Activated CD8-positive, alpha-beta T cell treated with anti-CD3 and anti-CD28 coated beads for 36 hours (primary cell): Measurements from ENCODE around the gene C6orf132. TPM values are rescaled to one million over a fixed set of nuclear protein-coding genes. Genes with fewer than 3 reads are reported as not detected.
"Not testable (repeated sequence)": the region's sequence is repeated elsewhere in the genome, so short reads cannot be mapped to it uniquely, and the experiment has no call there.

Source experiments
- ATAC-seq: fragments of 200-7000 bp; cut with Tn5 transposase; one replicate; pipeline ENCODE4 v1.10.0; 2021; ENCODE audit warnings: mild to moderate bottlenecking, moderate library complexity
- CTCF ChIA-PET: fragments of 350-600 bp; sonication (Branson Sonifier 250); formaldehyde crosslinking; loops from one replicate; lab custom pipeline; 2021; ENCODE audit warnings: antibody characterized with exemption; lab: Charles Lee
- POLR2A ChIA-PET: fragments of 350-600 bp; sonication (Branson Sonifier 250); formaldehyde crosslinking; loops from one replicate; lab custom pipeline; 2021; ENCODE audit warnings: antibody characterized with exemption; lab: Charles Lee
- DNase-seq: peaks from one replicate; pipeline ENCODE4 v3.0.0-alpha.2; 2020
- H3K27ac Mint-ChIP-seq: one replicate; pipeline ENCODE4 v1.8.0; 2021; ENCODE audit warnings: mild to moderate bottlenecking, mixed read lengths
- H3K27me3 Mint-ChIP-seq: one replicate; pipeline ENCODE4 v1.8.0; 2021; ENCODE audit warnings: mixed read lengths
- H3K36me3 Mint-ChIP-seq: one replicate; pipeline ENCODE4 v1.8.0; 2021; ENCODE audit warnings: low read depth, mixed read lengths
- H3K4me1 Mint-ChIP-seq: one replicate; pipeline ENCODE4 v1.8.0; 2021; ENCODE audit warnings: low read depth, mixed read lengths
- H3K4me3 Mint-ChIP-seq: one replicate; pipeline ENCODE4 v1.8.0; 2021; ENCODE audit warnings: mild to moderate bottlenecking, moderate library complexity, mixed read lengths
- H3K9me3 Mint-ChIP-seq: one replicate; pipeline ENCODE4 v1.8.0; 2021; ENCODE audit warnings: mixed read lengths
- intact Hi-C: fragments of 100-400 bp; cut with micrococcal nuclease; formaldehyde crosslinking; loops from one replicate; pipeline ENCODE4 v1.10.0; 2022
- total RNA-seq, 2 experiments: library from RNA; stranded (reverse); gene quantifications; one replicate each; pipeline ENCODE4 v1.2.3, GENCODE V29; 2021
- TF ChIP-seq, protein P1 (sequence below): fragments of 200-600 bp; IDR thresholded peaks from one replicate; pipeline ENCODE4 v1.8.0; 2022; ENCODE audit warnings: antibody characterized with exemption, mild to moderate bottlenecking

The C6orf132 gene
- total RNA-seq, 2 experiments from 2014 or later: 0.13 to 0.18 TPM

GRCh38 chr6:42158011-42158410 is 15.6 kb upstream of the C6orf132 start:
- ATAC-seq (no peak), DNase-seq (no peak)
- Mint-ChIP-seq H3K4me3 (no peak overlapping the region), H3K9me3 (no peaks in the 10 kb centered on the region), H3K27me3 (peaks cover 1% of the 10 kb centered on the region), H3K4me1 (no peaks in the 10 kb centered on the region), H3K27ac (no peak overlapping the region), H3K36me3 (no peaks in the 10 kb centered on the region)
- ChIA-PET POLR2A (no interaction called here), CTCF (interaction anchor here (1.9 kb wide), 1 partner anchor 54 kb away, joined by 7 read pairs; no protein-coding TSS in a partner anchor)
- TF ChIP-seq, protein P1, sequence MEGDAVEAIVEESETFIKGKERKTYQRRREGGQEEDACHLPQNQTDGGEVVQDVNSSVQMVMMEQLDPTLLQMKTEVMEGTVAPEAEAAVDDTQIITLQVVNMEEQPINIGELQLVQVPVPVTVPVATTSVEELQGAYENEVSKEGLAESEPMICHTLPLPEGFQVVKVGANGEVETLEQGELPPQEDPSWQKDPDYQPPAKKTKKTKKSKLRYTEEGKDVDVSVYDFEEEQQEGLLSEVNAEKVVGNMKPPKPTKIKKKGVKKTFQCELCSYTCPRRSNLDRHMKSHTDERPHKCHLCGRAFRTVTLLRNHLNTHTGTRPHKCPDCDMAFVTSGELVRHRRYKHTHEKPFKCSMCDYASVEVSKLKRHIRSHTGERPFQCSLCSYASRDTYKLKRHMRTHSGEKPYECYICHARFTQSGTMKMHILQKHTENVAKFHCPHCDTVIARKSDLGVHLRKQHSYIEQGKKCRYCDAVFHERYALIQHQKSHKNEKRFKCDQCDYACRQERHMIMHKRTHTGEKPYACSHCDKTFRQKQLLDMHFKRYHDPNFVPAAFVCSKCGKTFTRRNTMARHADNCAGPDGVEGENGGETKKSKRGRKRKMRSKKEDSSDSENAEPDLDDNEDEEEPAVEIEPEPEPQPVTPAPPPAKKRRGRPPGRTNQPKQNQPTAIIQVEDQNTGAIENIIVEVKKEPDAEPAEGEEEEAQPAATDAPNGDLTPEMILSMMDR: no peak
- intact Hi-C loops: no loop called here

GRCh38 chr6:42156638-42157037 is 14.2 kb upstream of the C6orf132 start:
- ATAC-seq (no peak), DNase-seq (no peak)
- Mint-ChIP-seq H3K27ac (no peak overlapping the region), H3K9me3 (no peaks in the 10 kb centered on the region), H3K4me3 (no peak overlapping the region), H3K36me3 (no peaks in the 10 kb centered on the region), H3K4me1 (no peaks in the 10 kb centered on the region), H3K27me3 (peaks cover 1% of the 10 kb centered on the region)
- TF ChIP-seq, protein P1: no peak
- CTCF ChIA-PET: interaction anchor here (0.7 to 2.5 kb wide), 4 partner anchors 9 to 94 kb away, joined by 3 to 8 read pairs (median 4); no protein-coding TSS in a partner anchor
- POLR2A ChIA-PET: no interaction called here
- intact Hi-C loops: no loop called here

- POLR2A ChIA-PET: no interaction called here
- Mint-ChIP-seq H3K36me3 (no peaks in the 10 kb centered on the region), H3K9me3 (no peaks in the 10 kb centered on the region), H3K27me3 (no peaks in the 10 kb centered on the region), H3K4me3 (no peak overlapping the region), H3K4me1 (no peaks in the 10 kb centered on the region), H3K27ac (no peak overlapping the region)
- ATAC-seq: no peak
- DNase-seq: no peak
- TF ChIP-seq, protein P1: no peak
- CTCF ChIA-PET: interaction anchor here (0.7 to 2.5 kb wide), 5 partner anchors 10 to 71 kb away, joined by 3 to 8 read pairs (median 4); no protein-coding TSS in a partner anchor
- intact Hi-C loops: no loop called here
These were observed 12.9 kb upstream of the C6orf132 start for GRCh38 chr6:42155293-42155692.

DNA sequence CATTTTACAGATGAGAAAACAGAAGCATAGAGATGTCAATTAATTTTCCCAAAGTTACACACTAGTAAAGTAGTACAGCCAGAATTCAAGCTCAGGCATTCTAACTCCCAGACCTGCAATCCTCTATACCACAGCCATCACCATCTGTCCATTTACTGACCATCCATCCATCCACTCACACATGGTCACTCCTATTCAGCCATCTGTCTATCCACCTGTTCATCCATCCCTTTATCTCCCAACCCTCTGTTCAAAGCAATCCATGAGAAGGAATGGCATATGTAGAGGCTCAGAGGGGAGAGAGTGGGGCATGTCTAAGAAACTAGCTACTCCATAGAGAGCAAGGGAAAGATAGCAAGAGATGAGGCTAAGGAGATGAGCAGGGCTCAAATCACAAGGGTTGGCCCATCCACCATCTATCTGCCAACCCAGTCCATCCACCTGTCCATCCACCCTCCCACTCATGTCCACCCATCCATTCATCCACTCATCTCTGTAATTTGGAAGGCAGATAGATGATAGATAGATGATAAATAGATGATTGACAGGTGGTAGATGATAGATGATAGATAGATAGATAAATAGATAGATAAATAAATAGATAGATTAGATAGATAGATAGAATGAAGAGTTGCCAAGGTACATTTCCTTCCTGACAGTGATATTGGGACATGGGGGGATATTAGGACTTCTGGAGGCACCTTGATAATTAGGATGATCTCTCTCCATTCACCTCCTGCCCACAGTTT is 12.2 kb upstream of the C6orf132 start:
- Mint-ChIP-seq H3K4me3 (no peak overlapping the region), H3K36me3 (no peaks in the 10 kb centered on the region), H3K9me3 (no peaks in the 10 kb centered on the region), H3K27ac (no peak overlapping the region), H3K27me3 (no peaks in the 10 kb centered on the region), H3K4me1 (no peaks in the 10 kb centered on the region)
- intact Hi-C loops: no loop called here
- ATAC-seq (no peak), DNase-seq (no peak)
- TF ChIP-seq, protein P1: no peak
- POLR2A ChIA-PET: no interaction called here
- CTCF ChIA-PET: interaction anchor here (1.1 kb wide), 1 partner anchor 21 kb away, joined by 3 read pairs; no protein-coding TSS in a partner anchor

- no peak overlapping the region for H3K4me3 Mint-ChIP-seq
- H3K9me3 Mint-ChIP-seq: no peaks in the 10 kb centered on the region
- H3K36me3 Mint-ChIP-seq: no peaks in the 10 kb centered on the region
- DNase-seq (no peak), ATAC-seq (no peak)
- no peaks in the 10 kb centered on the region for H3K4me1 Mint-ChIP-seq
- intact Hi-C loops: no loop called here
- no peak overlapping the region for H3K27ac Mint-ChIP-seq
- H3K27me3 Mint-ChIP-seq: no peaks in the 10 kb centered on the region
- POLR2A ChIA-PET: no interaction called here
- TF ChIP-seq, protein P1: no peak
- CTCF ChIA-PET: interaction anchor here (1.1 kb wide), 1 partner anchor 22 kb away, joined by 3 read pairs; no protein-coding TSS in a partner anchor
These were observed 11.5 kb upstream of the C6orf132 start for GRCh38 chr6:42153921-42154320.

GRCh38 chr6:42152528-42153213 is 10.3 kb upstream of the C6orf132 start:
- POLR2A ChIA-PET, H3K36me3 Mint-ChIP-seq, CTCF ChIA-PET, H3K27me3 Mint-ChIP-seq, H3K4me3 Mint-ChIP-seq, DNase-seq, H3K27ac Mint-ChIP-seq, H3K4me1 Mint-ChIP-seq, ATAC-seq, H3K9me3 Mint-ChIP-seq, intact Hi-C loops: not testable (repeated sequence)
